Small intestine (tissue), 7 donors: Measurements from ENCODE around the gene NLE1. TPM values are rescaled to one million over a fixed set of nuclear protein-coding genes. Genes with fewer than 3 reads are reported as not detected.

Experiments
- DNase-seq, 2 donors: peaks; one replicate each; pipeline versions ENCODE4 v3.0.0 to v3.0.0-alpha.2; 2013
- FAIRE-seq: peaks from 2 replicates; lab custom pipeline; 2012; peaks lifted over from hg19 to GRCh38; lab: Jason Lieb, UNC
- H3K27ac ChIP-seq, 3 donors: one replicate each; pipeline ENCODE4 v1.5.1; 2013; ENCODE audit warnings: low read length in 2 of 3, mild to moderate bottlenecking in 2 of 3, control low read depth in 1 of 3, inconsistent platforms in 1 of 3, low read depth in 1 of 3, moderate library complexity in 1 of 3
- H3K27me3 ChIP-seq, 3 donors: one replicate each; pipeline ENCODE4 v1.6.1; 2013; ENCODE audit warnings: low read length in 3 of 3, inconsistent platforms in 1 of 3; ENCODE audit not compliant: control insufficient read depth in 3 of 3, insufficient read depth in 3 of 3
- H3K36me3 ChIP-seq, 3 donors: one replicate each; pipeline ENCODE4 v1.6.1; 2013; ENCODE audit warnings: low read length in 3 of 3, inconsistent platforms in 1 of 3, low read depth in 1 of 3, mild to moderate bottlenecking in 1 of 3, moderate library complexity in 1 of 3; ENCODE audit not compliant: control insufficient read depth in 3 of 3, insufficient read depth in 2 of 3
- H3K4me1 ChIP-seq, 3 donors: one replicate each; pipeline ENCODE4 v1.6.1; 2013; ENCODE audit warnings: low read length in 2 of 3, inconsistent platforms in 1 of 3, low read depth in 1 of 3, mild to moderate bottlenecking in 1 of 3, moderate library complexity in 1 of 3; ENCODE audit not compliant: control insufficient read depth in 3 of 3, insufficient read depth in 2 of 3
- H3K4me3 ChIP-seq, 3 donors: one replicate each; pipeline ENCODE4 v1.5.1; 2013; ENCODE audit warnings: low read length in 3 of 3, control low read depth in 1 of 3, inconsistent platforms in 1 of 3, low read depth in 1 of 3, mild to moderate bottlenecking in 1 of 3, moderate library complexity in 1 of 3
- H3K9me3 ChIP-seq, 2 donors: one replicate each; pipeline ENCODE4 v1.6.1; 2013; ENCODE audit warnings: low read depth in 1 of 2, low read length in 1 of 2; ENCODE audit not compliant: control insufficient read depth in 2 of 2, insufficient read depth in 1 of 2
- WGBS, 3 donors: extraction: QIAGEN DNeasy Blood & Tissue Kit; methylation state at CpG; one replicate each; pipeline ENCODE4 v1.1.7; 2013; 5-methylcytosine and 5-hydroxymethylcytosine counted together
- polyA plus RNA-seq, 4 donors: library from polyadenylated mRNA; stranded (reverse) in 3 of 4; unstranded in 1 of 4; fragments of 200-250 nt in 3 of 4; fragments of 120-200 nt in 1 of 4; gene quantifications; one replicate each; pipeline versions ENCODE4 v1.2.1 to v1.2.3, GENCODE V29; 2013
- donor health status: healthy with polysubstance abuse.
- donor health status: control.
- donor health status: control.
- donor health status: Bipolar disorder and iron deficiency.
- donor health status: healthy.

Gene NLE1
- polyA plus RNA-seq, 4 donors: 1.8 to 13.9 (median 7.5) TPM

DNA sequence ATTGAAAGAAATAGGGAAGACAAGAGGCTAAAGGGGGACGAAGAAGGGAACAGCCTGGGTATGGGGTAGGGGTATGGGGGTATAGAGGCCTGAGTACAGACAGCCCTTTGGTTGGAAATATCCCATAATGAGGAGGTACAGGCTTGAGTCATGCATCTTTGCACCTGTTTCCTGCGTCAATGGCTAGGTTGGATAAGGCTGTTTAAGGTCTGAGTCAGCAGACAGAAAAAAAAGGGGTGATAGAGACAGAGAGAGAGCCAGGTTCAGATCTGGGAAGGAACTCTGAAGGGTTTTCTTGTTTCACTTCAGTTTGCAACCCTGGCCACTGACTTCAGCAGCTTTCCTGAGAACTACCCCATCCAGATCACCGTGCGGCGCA lies 12.1 kb downstream of the NLE1 start:
- FAIRE-seq: no peak
- H3K4me1 ChIP-seq: peaks cover 0 to 5% (median 5%) of the 10 kb centered on the region in 3 donors
- no peaks in the 10 kb centered on the region for H3K27me3 ChIP-seq
- no peak for DNase-seq
- peaks cover 0 to 44% (median 9%) of the 10 kb centered on the region in 3 donors for H3K36me3 ChIP-seq
- H3K27ac ChIP-seq: no peak overlapping the region
- WGBS, 3 donors: 84 to 88% (median 87%) methylated on average over 5 of the region's 5 CpGs
- no peaks in the 10 kb centered on the region for H3K9me3 ChIP-seq
- H3K4me3 ChIP-seq: no peak overlapping the region

DNA sequence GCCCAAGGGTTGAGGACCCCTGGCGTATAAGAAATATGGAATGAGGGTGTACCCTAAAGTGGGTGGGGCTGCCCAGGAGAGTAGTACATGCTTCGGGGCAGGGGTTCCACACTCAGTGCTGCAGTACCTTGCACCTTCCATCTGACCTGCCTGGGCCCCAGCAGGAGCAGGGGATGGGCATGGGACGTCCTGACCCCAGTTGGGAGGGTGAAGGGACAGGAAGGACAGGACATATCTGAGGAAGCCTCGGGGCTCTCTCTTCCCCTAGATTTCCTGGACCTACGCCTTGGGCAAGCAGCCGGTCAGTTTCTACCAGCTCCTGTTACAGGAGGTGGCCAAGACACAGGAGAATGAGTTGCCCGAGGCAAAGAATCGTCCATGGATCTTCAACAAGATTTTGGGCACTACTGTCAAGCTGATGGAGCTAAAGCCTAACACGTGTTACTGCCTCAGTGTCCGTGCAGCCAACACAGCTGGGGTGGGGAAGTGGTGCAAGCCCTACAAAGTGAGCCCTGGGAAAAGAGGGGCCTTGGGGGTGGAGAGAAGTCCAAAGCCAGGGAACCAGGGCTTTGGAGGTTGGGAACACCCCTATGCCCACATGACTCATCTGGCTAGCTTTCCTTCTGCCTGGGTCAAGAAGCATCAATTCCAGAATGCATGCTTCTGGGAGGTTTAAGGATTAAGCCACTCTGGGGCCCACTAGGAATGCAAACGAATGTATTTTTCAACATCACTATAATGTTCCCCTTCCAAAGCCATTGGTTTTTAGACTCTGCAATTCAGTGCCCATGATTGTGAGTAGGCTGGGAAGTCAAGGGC lies 12.7 kb downstream of the NLE1 start:
- Histone ChIP-seq H3K27me3 (no peaks in the 10 kb centered on the region), H3K9me3 (no peaks in the 10 kb centered on the region), H3K4me3 (no peak overlapping the region), H3K27ac (no peak overlapping the region), H3K4me1 (peaks cover 0 to 5% (median 5%) of the 10 kb centered on the region in 3 donors), H3K36me3 (peaks cover 0 to 38% (median 9%) of the 10 kb centered on the region in 3 donors)
- FAIRE-seq (no peak), DNase-seq (no peak)
- 86 to 87% (median 86%) methylated on average over 11 of the region's 11 CpGs for WGBS, 3 donors

- Histone ChIP-seq H3K9me3 (no peaks in the 10 kb centered on the region), H3K4me3 (no peak overlapping the region), H3K36me3 (peaks cover 0 to 25% (median 4%) of the 10 kb centered on the region in 3 donors), H3K4me1 (peaks cover 0 to 5% (median 5%) of the 10 kb centered on the region in 3 donors), H3K27me3 (no peaks in the 10 kb centered on the region), H3K27ac (no peak overlapping the region)
- DNase-seq (no peak), FAIRE-seq (no peak)
- WGBS, 3 donors: 84 to 95% (median 91%) methylated on average over 11 of the region's 11 CpGs
Observed at GRCh38 chr17:35127751-35128514, 14.2 kb downstream of the NLE1 start.

DNA sequence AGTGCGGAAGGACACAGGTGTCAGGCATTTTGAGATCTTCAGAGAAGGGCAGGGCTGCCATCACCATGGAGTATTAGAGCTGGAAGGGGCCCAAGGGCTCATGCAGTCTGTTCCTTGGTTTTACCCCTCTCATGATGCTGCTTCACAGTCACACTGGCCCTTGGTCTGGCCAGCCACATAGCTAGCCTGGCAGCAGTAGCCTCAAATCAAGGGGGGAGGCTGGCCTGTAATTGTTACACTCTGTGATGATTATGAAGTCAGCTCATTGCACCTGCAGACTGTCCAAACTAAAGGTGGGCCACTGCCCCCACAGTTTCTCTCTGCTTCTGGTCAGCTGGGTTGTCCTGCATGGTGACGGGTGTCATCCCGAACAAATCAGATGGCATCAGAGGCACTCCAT lies 20.8 kb downstream of the NLE1 start, which contains the start of gene FNDC8:
FNDC8 (plus strand) TSS at position 301 of the 400 bp plus-strand sequence; CDS start at position 380, 79 bp downstream.
- Histone ChIP-seq H3K4me1 (peaks cover 0 to 4% (median 3%) of the 10 kb centered on the region in 3 donors), H3K27ac (no peak within 1 kb of the TSS), H3K9me3 (no peaks in the 10 kb centered on the region), H3K27me3 (no peaks in the 10 kb centered on the region), H3K36me3 (peaks cover 0 to 4% (median 0%) of the 10 kb centered on the region in 3 donors), H3K4me3 (no peak within 1 kb of the TSS)
- 93 to 100% (median 97%) methylated on average over 3 of the region's 3 CpGs for WGBS, 3 donors
- FAIRE-seq (no peak), DNase-seq (no peak)

GRCh38 chr17:35119370-35120165 lies 22.5 kb downstream of the NLE1 start, which contains the start of gene RAD51D:
RAD51D (minus strand) TSS chr17:35119860; CDS start chr17:35119613, 247 bp downstream.
- Histone ChIP-seq H3K4me1 (peaks cover 0 to 4% (median 3%) of the 10 kb centered on the region in 3 donors), H3K27ac (peak within 1 kb of the TSS; percentile 32 to 78 (median 38)), H3K27me3 (no peaks in the 10 kb centered on the region), H3K4me3 (peak within 1 kb of the TSS; percentile 61 to 78 (median 68)), H3K36me3 (peaks cover 0 to 4% (median 0%) of the 10 kb centered on the region in 3 donors), H3K9me3 (no peaks in the 10 kb centered on the region)
- FAIRE-seq (no peak), DNase-seq (peak; percentile 67 to 91)
- 0 to 1% (median 1%) methylated on average over 38 to 72 of the region's 72 CpGs for WGBS, 3 donors

DNA sequence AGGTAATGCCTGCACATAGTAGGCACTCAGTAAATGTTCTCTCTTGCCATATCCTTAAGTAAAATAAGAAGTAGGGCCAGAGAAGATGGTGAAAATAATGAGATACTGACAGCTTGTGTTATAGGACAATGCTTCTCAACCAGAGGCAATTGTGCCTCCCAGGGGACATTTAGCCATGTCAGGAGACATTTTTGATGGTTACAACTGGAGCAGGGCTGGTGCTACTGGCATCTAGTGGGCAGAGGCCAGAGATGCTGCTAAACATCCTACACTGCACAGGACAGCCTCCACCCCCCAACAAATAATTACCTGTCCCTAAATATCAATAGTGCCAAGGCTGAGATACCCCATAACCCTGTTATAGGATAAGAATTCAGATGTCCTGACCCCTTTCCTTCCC lies 24.1 kb downstream of the NLE1 start:
- FAIRE-seq: no peak
- H3K27me3 ChIP-seq: no peaks in the 10 kb centered on the region
- peak in 1 of 2 donors; percentile 20 for DNase-seq
- peaks cover 0 to 6% (median 0%) of the 10 kb centered on the region in 3 donors for H3K36me3 ChIP-seq
- no peaks in the 10 kb centered on the region for H3K9me3 ChIP-seq
- H3K4me3 ChIP-seq: no peak overlapping the region
- no peak overlapping the region for H3K27ac ChIP-seq
- H3K4me1 ChIP-seq: peaks cover 0 to 4% (median 3%) of the 10 kb centered on the region in 3 donors

GRCh38 chr17:35116845-35117244 lies 25.3 kb downstream of the NLE1 start:
- peaks cover 0 to 4% (median 3%) of the 10 kb centered on the region in 3 donors for H3K4me1 ChIP-seq
- DNase-seq: no peak
- H3K36me3 ChIP-seq: peaks cover 0 to 6% (median 0%) of the 10 kb centered on the region in 3 donors
- no peaks in the 10 kb centered on the region for H3K27me3 ChIP-seq
- FAIRE-seq: no peak
- H3K4me3 ChIP-seq: no peak overlapping the region
- H3K27ac ChIP-seq: no peak overlapping the region
- H3K9me3 ChIP-seq: no peaks in the 10 kb centered on the region
- 87 to 93% (median 91%) methylated on average over 12 of the region's 12 CpGs for WGBS, 3 donors
